ACHN (cell line): Measurements from ENCODE around the gene DACH2.

Source experiments
- DNase-seq: peaks from one replicate; pipeline ENCODE4 v3.0.0-alpha.2; 2015
- in situ Hi-C: cut with HindIII; loops from 2 replicates; pipeline ENCODE4 v1.10.0; 2017; ENCODE audit warnings: low sequenced_read_pairs, low pct_ligation_motif_present, low pct_unique_long_range_greater_than_20kb

Gene DACH2

GRCh38 chrX:86604607-86605006 lies 456.4 kb downstream of the DACH2 start:
- DNase-seq = peak; percentile 0
- in situ Hi-C loops = no loop called here

- no peak for DNase-seq
- in situ Hi-C loops = no loop called here
These were observed 548.7 kb downstream of the DACH2 start for GRCh38 chrX:86696951-86697350.

GRCh38 chrX:86711531-86712180 lies 563.4 kb downstream of the DACH2 start:
- no peak for DNase-seq
- in situ Hi-C loops = no loop called here

GRCh38 chrX:86714441-86714840 lies 566.2 kb downstream of the DACH2 start:
- DNase-seq = no peak
- in situ Hi-C loops = no loop called here

DNA sequence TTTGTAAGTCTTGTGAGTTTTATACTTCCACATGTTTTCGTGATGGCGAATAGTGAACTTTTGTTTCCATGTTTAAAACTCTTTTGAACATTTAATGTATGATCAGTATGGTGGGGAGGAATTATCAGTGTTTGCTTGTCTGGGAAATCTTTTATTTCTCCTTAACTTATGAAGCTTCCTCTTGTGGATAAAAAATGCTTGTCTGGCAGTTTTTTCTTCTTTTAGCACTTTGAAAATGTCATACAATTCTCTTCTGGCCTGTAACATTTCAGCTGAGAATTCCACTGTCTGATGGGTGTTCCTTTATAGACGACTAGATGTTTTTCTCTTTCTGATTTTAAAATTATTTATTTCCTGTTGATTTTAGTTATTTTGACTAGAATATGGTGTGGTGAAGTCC lies 576.0 kb downstream of the DACH2 start:
- in situ Hi-C loops = no loop called here
- no peak for DNase-seq

DNA sequence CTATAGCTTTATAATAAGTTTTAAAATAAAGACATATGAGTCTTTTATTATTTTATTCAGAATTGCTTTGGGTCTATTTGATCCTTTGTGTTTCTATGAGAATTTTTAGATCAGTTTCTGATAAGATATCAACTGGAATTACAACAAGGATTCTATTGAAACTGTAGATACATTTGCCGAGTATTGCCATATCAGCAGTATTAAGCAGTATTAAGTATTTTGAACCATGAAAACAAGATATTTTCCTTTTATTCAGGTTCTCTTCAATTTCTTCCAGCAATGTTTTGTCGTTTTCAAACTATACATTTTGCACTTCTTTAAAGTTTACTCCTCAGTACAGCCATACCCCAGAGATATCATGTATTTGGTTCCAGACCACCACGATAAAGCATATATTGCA lies 598.8 kb downstream of the DACH2 start:
- in situ Hi-C loops = no loop called here
- DNase-seq = no peak

DNA sequence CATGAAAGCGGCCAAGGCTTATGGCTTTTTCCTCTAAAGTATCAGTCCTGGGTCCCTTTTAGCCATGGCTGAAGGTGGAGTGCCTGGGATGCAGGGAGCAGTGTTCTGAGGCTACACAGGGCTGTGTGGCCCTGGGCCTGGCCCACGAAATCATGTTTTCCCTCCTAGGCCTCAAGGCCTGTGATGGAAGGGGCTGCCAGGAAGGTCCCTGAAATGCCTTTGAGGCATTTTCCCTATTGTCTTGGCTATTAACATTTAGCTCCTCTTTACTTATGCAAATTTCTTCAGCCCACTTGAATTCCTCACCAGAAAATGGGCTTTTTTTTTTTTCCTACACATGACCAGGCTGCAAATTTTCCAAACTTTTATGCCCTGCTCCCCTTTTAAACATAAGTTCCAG lies 657.0 kb downstream of the DACH2 start:
- in situ Hi-C loops = no loop called here
- DNase-seq = no peak

GRCh38 chrX:86806786-86807185 lies 658.5 kb downstream of the DACH2 start:
- DNase-seq = peak; percentile 15
- in situ Hi-C loops = no loop called here

GRCh38 chrX:86809651-86810050 lies 661.4 kb downstream of the DACH2 start:
- in situ Hi-C loops = no loop called here
- DNase-seq = no peak

DNA sequence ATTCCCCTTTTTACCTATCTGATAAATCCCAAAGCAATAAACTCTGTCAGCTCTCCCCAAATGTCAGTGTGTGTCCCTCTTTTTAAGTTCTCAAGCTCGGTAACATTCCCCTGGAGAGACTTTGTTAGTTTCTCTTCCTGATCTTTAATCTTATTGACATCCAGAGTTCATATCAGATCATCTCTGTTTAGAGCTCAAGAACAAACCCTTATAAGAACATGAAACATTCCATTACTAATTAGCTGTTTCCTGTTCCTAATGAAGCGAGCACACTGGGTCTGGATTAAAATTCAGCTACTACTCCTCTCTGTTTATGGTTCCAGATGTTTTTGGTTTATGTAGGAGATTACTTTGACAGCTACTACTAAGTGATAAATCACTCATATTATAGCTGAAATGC lies 681.5 kb downstream of the DACH2 start:
- in situ Hi-C loops = no loop called here

GRCh38 chrX:86830685-86831084 lies 682.4 kb downstream of the DACH2 start:
- in situ Hi-C loops = no loop called here
- DNase-seq = no peak

More for the DNA sequence above, 681.5 kb downstream of the DACH2 start:
- no peak for DNase-seq

GRCh38 chrX:86845101-86845500 lies 696.9 kb downstream of the DACH2 start:
- in situ Hi-C loops = no loop called here
- DNase-seq = no peak
